ENCODE data around the gene NPAT. TPM values are rescaled to one million over a fixed set of nuclear protein-coding genes. Genes with fewer than 3 reads are reported as not detected.
A peak's percentile ranks its signal among the peaks of the same experiment; 100 is the strongest.

NPAT gene
- total and polyA plus RNA-seq, 2 of the 13 experiments (the other 11 are each of a cell fraction or from before 2014, with no cell fraction given): 4.4 to 11.2 TPM

GRCh38 chr11:108121274-108122155, 100.9 kb downstream of the NPAT start, which contains the start of gene ACAT1 (continued):
- TF ChIP-seq ZNF503 (CRISPR knock-in tag; IDR thresholded peaks at IDR 0.05): peak; percentile 48
- TF ChIP-seq ZBTB14 (CRISPR knock-in tag; IDR thresholded peaks at IDR 0.05): no peak
- peak; percentile 94 for TF ChIP-seq MYPOP (CRISPR knock-in tag; IDR thresholded peaks at IDR 0.05)
- TF ChIP-seq SAFB2 (CRISPR knock-in tag; IDR thresholded peaks at IDR 0.05; ENCODE audit: borderline replicate concordance, low read depth): no peak
- TF ChIP-seq HOXA7 (CRISPR knock-in tag; IDR thresholded peaks at IDR 0.05): no peak
- TF ChIP-seq RAD21 (CRISPR knock-in tag; IDR thresholded peaks at IDR 0.05): peak; percentile 45; the same call in 1 of the 2 replicates
- no peak for TF ChIP-seq TCF7 (IDR thresholded peaks at IDR 0.05; ENCODE audit: low read depth)
- TF ChIP-seq ZNF205 (CRISPR knock-in tag; IDR thresholded peaks at IDR 0.05): no peak
- TF ChIP-seq ZNF232 (CRISPR knock-in tag; IDR thresholded peaks at IDR 0.05; ENCODE audit: borderline replicate concordance): no peak
- TF ChIP-seq SYNCRIP (IDR thresholded peaks at IDR 0.05; ENCODE audit: insufficient read depth, low read depth, low read length): no peak
- no peak for TF ChIP-seq CSRNP2 (CRISPR knock-in tag; conservative IDR thresholded peaks at IDR 0.05; ENCODE audit: low read depth)
- TF ChIP-seq IKZF1 (IDR thresholded peaks at IDR 0.05): no peak
- no peak for TF ChIP-seq MLXIP (CRISPR knock-in tag; IDR thresholded peaks at IDR 0.05; ENCODE audit: borderline replicate concordance)
- TF ChIP-seq TCF12 (IDR thresholded peaks at IDR 0.05): no peak
- peak; percentile 84 for TF ChIP-seq TCF12 (CRISPR knock-in tag; IDR thresholded peaks at IDR 0.05)
- TF ChIP-seq NR3C1 (CRISPR knock-in tag; IDR thresholded peaks at IDR 0.05): no peak
- TF ChIP-seq SP1 (IDR thresholded peaks at IDR 0.05): no peak
- peak; percentile 90 for TF ChIP-seq SP1 (CRISPR knock-in tag; IDR thresholded peaks at IDR 0.05)
- no peak for TF ChIP-seq PTBP1 (IDR thresholded peaks at IDR 0.05; ENCODE audit: low read depth, low read length, poor library complexity, severe bottlenecking)

Measured in HepG2 (cell line).